KMS-11 (cell line): ENCODE results near the gene RFX5.
"Not testable (repeated sequence)": the region's sequence is repeated elsewhere in the genome, so short reads cannot be mapped to it uniquely, and the experiment has no call there.

ENCODE experiments used
- H2AFZ ChIP-seq: fragments of 200-600 bp; sonication (generic); 2 replicates; pipeline ENCODE4 v1.6.1; 2016; ENCODE audit warnings: antibody characterized with exemption, mixed run types, low read depth
- H3K27ac ChIP-seq: fragments of 200-600 bp; sonication (generic); 2 replicates; pipeline ENCODE4 v1.6.1; 2016; ENCODE audit warnings: mild to moderate bottlenecking, mixed run types
- H3K27me3 ChIP-seq: fragments of 200-600 bp; sonication (generic); 2 replicates; pipeline ENCODE4 v1.6.1; 2017; ENCODE audit warnings: mild to moderate bottlenecking, low read depth, mixed run types, moderate library complexity; ENCODE audit not compliant: insufficient read depth
- H3K36me3 ChIP-seq: fragments of 200-600 bp; sonication (generic); 2 replicates; pipeline ENCODE4 v1.6.1; 2017; ENCODE audit warnings: mild to moderate bottlenecking, mixed run types; ENCODE audit not compliant: insufficient read depth
- H3K4me1 ChIP-seq: fragments of 200-600 bp; sonication (generic); 2 replicates; pipeline ENCODE4 v1.6.1; 2016; ENCODE audit warnings: mild to moderate bottlenecking, low read depth, mixed run types; ENCODE audit not compliant: poor library complexity, severe bottlenecking
- H3K4me2 ChIP-seq: fragments of 200-600 bp; sonication (generic); 2 replicates; pipeline ENCODE4 v1.7.0; 2016; ENCODE audit warnings: mild to moderate bottlenecking, mixed run types
- H3K4me3 ChIP-seq: fragments of 200-600 bp; sonication (generic); IDR thresholded peaks from 2 replicates; pipeline ENCODE4 v1.6.1; 2017; ENCODE audit warnings: low read depth, low read length, mixed read lengths; ENCODE audit not compliant: insufficient read depth
- H3K79me2 ChIP-seq: fragments of 200-600 bp; sonication (generic); 2 replicates; pipeline ENCODE4 v1.6.1; 2016; ENCODE audit warnings: low read depth, mixed run types; ENCODE audit not compliant: insufficient read depth
- H3K9ac ChIP-seq: fragments of 200-600 bp; sonication (generic); 2 replicates; pipeline ENCODE4 v1.6.1; 2016; ENCODE audit warnings: mild to moderate bottlenecking, mixed run types
- H4K20me1 ChIP-seq: fragments of 200-600 bp; sonication (generic); 2 replicates; pipeline ENCODE4 v1.6.1; 2016; ENCODE audit warnings: mild to moderate bottlenecking, mixed run types; ENCODE audit not compliant: insufficient read depth
- TF ChIP-seq, protein P1 (sequence below): fragments of 200-600 bp; sonication (generic); conservative IDR thresholded peaks from 2 replicates; pipeline ENCODE4 v1.6.1; 2017; ENCODE audit warnings: low read depth, mild to moderate bottlenecking, antibody characterized with exemption, low read length, moderate library complexity, mixed read lengths

The RFX5 gene

DNA sequence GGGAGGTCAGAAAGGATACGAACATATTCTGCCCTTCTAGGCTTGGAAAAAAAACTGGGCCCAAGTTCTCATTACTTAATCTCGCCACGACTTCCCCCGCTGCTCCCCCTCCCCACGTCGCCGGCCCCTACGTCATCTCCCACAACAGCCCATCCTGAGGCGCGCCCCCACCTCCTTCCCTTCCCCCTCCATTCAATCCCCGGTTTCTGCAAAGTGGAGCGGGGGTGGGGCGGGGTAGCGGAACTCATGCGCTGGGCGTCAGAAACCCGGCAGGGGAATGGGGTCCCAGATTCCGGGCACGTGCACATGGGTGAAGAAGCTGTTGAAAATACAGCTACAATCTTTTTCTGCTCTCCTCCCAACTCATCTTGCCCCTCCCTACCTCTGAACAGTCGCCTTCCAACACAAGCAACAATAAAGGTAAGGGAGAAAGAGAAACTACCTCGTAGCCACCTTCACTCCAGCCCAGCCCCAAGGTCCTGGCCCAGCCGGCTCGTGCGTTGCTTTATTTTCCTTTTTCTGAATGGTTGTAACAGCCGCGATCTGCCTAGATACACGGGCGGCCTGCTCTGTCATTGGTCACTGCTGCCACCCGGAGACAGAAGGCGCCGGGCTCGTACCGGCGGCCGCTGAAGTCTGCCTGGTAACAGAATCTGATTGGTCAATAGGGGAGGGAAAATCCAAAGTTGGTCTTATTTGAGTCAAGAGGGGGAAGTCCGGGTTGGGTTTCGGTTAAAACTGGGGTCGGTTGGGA, at the start of gene RFX5:
Gene RFX5, minus strand, starts transcription at position 484 of the 754 bp plus-strand sequence. CDS start 932 bp downstream, outside the sequence.
- peak within 1 kb of the TSS; percentile 97 for H3K4me3 ChIP-seq
- H3K9ac ChIP-seq, result peak within 1 kb of the TSS; percentile 81
- peaks cover 10% of the 10 kb centered on the region; the same call in 1 of the 2 replicates for H3K36me3 ChIP-seq
- peak within 1 kb of the TSS; percentile 70 for H2AFZ ChIP-seq
- H3K4me2 ChIP-seq, result peak within 1 kb of the TSS; percentile 96
- H3K79me2 ChIP-seq, result peaks cover 16% of the 10 kb centered on the region
- H3K4me1 ChIP-seq, result peaks cover 22% of the 10 kb centered on the region
- TF ChIP-seq, protein P1, sequence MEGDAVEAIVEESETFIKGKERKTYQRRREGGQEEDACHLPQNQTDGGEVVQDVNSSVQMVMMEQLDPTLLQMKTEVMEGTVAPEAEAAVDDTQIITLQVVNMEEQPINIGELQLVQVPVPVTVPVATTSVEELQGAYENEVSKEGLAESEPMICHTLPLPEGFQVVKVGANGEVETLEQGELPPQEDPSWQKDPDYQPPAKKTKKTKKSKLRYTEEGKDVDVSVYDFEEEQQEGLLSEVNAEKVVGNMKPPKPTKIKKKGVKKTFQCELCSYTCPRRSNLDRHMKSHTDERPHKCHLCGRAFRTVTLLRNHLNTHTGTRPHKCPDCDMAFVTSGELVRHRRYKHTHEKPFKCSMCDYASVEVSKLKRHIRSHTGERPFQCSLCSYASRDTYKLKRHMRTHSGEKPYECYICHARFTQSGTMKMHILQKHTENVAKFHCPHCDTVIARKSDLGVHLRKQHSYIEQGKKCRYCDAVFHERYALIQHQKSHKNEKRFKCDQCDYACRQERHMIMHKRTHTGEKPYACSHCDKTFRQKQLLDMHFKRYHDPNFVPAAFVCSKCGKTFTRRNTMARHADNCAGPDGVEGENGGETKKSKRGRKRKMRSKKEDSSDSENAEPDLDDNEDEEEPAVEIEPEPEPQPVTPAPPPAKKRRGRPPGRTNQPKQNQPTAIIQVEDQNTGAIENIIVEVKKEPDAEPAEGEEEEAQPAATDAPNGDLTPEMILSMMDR, result 0 out of 2 replicates have a peak, but pooled peaks have one; percentile 2
- no peaks in the 10 kb centered on the region for H4K20me1 ChIP-seq
- H3K27ac ChIP-seq, result peak within 1 kb of the TSS; percentile 78
- no peaks in the 10 kb centered on the region for H3K27me3 ChIP-seq

GRCh38 chr1:151396265-151396664, 49.2 kb upstream of the RFX5 start:
- not testable (repeated sequence) for H3K27me3 ChIP-seq, H3K9ac ChIP-seq, H4K20me1 ChIP-seq, H3K27ac ChIP-seq, H3K4me2 ChIP-seq, H2AFZ ChIP-seq, H3K4me3 ChIP-seq
- H3K36me3 ChIP-seq, result peaks cover 10% of the 10 kb centered on the region; the same call in 1 of the 2 replicates
- H3K79me2 ChIP-seq, result peaks cover 20% of the 10 kb centered on the region
- peaks cover 16% of the 10 kb centered on the region for H3K4me1 ChIP-seq

DNA sequence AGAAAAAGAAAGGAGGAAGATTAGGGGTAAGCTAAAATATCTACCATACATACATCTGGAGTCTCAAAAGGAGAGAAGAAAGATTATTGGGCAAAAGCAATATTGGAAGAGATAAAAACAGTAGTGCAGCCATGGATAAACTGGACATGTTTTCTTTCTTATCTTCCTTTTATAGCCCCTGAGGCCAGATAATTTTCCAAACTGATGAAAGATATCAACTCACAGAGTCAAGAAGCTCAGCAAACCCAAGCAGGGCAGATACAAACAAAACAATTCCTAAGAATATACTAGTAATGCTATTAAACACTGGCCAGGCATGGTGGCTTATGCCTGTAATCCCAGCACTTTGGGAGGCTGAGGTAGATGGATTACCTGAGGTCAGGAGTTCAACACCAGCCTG, 46.5 kb upstream of the RFX5 start:
- TF ChIP-seq, protein P1, result no peak
- H3K36me3 ChIP-seq, result no peaks in the 10 kb centered on the region
- H3K4me2 ChIP-seq, result no peak overlapping the region
- no peak overlapping the region for H2AFZ ChIP-seq
- no peaks in the 10 kb centered on the region for H4K20me1 ChIP-seq
- H3K4me1 ChIP-seq, result peaks cover 2% of the 10 kb centered on the region
- no peak overlapping the region for H3K27ac ChIP-seq
- no peaks in the 10 kb centered on the region for H3K79me2 ChIP-seq
- H3K4me3 ChIP-seq, result no peak overlapping the region
- no peaks in the 10 kb centered on the region for H3K27me3 ChIP-seq
- no peak overlapping the region for H3K9ac ChIP-seq

- Histone ChIP-seq H3K4me1 (no peaks in the 10 kb centered on the region), H4K20me1 (no peaks in the 10 kb centered on the region), H3K4me2 (no peak overlapping the region), H3K79me2 (no peaks in the 10 kb centered on the region), H2AFZ (no peak overlapping the region), H3K27me3 (no peaks in the 10 kb centered on the region), H3K27ac (no peak overlapping the region), H3K9ac (no peak overlapping the region), H3K36me3 (no peaks in the 10 kb centered on the region), H3K4me3 (no peak overlapping the region)
- TF ChIP-seq, protein P1, result no peak
These were observed 44.1 kb upstream of the RFX5 start for GRCh38 chr1:151391079-151391563.

DNA sequence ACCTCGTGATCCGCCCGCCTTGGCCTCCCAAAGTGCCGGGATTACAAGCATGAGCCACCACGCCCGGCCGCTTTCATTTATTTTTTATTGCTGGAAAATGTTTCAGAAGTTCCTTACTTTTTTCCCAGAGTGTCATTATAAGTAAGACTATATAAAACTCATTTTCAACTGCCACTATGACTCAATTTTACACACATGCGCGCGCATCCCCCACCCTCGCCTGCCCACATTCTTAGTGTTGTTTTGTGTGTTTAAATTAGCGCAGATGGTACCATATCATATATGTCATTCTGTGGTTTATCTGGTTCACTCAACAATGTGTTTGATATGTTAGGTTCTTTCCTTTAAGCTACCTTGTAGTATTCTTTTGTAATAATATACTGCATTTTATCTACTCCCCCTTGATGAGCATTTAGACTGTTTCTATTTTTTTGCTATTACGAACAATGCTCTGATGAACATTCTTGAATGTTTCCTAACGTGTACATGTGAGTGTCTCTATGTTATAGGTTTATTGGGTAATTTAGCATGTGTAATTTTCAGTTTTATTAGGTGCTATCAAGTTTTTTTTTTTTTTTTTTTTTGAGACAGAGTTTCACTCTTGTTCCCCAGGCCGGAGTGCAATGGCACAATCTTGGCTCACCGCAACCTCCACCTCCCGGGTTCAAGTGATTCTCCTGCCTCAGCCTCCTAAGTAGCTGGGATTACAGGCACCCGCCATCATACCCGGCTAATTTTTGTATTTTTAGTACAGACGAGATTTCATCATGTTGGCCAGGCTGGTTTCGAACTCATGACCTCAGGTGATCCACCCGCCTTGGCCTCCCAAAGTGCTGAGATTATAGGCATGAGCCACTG, 43.4 kb upstream of the RFX5 start:
- not testable (repeated sequence) for H4K20me1 ChIP-seq, H3K27ac ChIP-seq, H3K79me2 ChIP-seq, H3K9ac ChIP-seq, H3K4me2 ChIP-seq, H3K27me3 ChIP-seq, H3K4me1 ChIP-seq, H3K4me3 ChIP-seq, H2AFZ ChIP-seq, H3K36me3 ChIP-seq
